GM21360 (cell line): ENCODE data around the gene SLC12A3.
"Not testable (repeated sequence)": the region's sequence is repeated elsewhere in the genome, so short reads cannot be mapped to it uniquely, and the experiment has no call there.

Experiments
- ATAC-seq: cut with Tn5 transposase; IDR thresholded peaks from one replicate; pipeline ENCODE4 v1.9.1; 2021; ENCODE audit warnings: mild to moderate bottlenecking, moderate library complexity; ENCODE audit not compliant: unreplicated experiment

SLC12A3 gene

DNA sequence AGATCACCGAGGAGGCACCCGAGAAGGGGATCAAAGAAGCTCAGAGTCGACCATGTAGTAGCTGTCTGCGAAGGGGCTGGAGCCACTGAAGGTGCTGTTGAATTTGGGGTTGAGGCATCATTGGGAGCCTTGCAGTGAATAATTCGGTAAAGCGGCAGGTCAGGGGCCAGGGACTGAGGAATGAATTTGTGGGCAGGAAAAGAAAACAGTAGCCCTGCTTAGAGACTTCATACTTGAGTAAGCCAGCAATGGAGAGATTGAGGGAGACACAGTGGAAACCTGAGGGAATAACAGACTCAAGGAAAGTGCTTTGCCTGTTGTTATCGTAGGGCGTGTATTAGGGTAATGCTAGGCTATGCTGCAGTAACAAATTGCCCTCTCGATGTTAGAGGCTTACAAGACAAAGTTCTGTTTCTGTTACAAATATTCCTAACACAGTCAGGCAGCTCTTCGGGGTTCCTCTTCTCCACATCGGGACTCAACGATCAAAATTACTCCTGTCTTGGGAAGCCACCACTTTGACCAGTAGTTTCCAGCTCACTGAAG, 53.5 kb downstream of the SLC12A3 start:
- ATAC-seq = no peak

DNA sequence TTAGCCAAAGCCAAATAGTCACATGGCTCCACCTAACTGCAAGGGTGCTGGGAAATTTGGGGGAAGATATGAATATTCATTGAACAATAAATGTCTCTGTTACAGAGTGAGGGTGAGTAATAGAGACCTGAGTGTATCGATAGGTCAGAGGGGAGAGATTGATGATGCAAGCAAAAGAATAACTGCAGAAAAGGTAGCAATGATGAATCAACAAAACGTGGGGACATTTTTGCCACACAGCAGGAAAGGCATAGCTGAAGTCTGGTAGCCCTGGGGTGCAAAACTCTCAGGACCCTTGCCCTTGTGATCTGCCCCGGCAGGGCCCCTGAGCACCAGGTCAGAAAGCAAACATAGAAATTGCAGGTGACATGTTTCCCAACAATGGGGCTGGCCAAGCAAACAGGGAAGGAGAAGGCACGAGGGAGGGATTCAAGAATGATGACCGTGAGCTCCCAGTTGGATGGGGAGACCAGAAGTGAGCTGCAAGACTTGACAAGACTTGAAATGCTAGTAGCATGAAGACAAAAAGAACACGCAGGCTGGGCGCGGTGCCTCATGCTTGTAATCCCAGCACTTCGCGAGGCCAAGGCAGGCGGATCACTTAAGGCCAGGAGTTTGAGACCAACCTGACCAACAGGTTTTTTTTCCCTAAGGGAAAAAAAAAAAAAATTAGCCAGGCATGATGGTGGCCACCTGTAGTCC, 54.2 kb downstream of the SLC12A3 start:
- no peak for ATAC-seq

DNA sequence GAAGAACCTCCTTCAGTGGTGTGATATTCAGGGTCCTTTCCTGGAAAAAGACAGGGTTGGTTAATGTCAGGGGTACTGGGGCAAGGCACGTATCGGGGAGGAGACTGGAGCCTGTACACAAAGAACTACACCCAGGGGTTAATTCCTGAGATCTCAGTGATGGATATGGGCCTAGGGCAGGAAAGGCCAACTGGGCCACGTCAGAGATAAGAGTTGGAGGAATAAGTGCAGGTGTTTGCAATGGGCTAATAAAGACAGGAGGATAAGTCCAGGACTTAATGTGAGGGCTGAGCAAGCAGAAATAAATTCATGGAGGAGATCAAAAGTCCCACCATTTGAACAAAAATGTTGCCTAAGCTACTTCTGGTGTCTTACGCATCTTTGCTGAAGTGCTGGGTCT, 56.6 kb downstream of the SLC12A3 start:
- no peak for ATAC-seq

DNA sequence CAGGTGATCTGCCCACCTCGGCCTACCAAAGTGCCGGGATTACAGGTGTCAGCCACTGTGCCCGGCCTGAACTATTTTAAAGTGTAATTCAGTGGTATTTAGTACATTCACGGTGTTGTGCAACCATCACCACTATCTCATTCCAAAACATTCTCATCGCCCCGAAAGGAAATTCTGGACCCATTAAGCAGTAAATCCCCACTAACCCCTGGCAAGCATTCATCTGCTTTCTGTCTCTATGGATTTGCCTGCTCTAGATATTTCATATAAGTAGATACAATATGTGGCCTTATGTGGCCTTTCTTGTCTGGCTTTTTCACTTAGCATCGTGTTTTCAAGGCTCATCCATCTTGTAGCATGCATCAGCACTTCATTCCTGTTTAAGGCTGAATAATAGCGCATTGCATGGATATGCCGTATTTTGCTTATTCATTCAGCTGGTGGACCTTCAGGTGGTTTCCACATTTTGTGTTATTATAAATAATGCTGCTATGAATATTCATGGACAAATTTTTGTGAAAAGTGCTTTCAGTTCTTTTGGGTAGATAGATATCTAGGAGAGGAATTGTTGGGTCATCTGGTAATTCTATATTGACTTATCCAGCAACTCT, 58.6 kb downstream of the SLC12A3 start:
- ATAC-seq = no peak

DNA sequence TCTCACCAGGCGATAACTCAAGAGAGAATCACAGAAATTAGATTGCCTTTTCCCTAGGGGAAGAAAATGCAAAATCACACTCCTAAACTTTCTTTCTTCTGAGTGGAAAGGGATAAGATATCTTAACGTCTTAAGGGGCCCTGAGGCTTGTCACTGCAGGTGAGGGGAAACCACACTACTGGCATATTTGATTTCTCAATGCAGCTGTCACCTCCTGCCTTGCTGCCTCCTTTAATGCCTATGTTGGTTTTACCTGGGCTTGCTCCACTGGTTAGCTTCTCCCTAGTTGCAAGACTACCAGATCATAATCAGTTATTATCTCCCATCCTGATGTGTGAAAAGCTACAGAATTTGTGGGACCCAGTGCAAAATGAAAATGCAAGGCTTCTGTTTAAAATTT, 62.5 kb downstream of the SLC12A3 start:
- no peak for ATAC-seq

DNA sequence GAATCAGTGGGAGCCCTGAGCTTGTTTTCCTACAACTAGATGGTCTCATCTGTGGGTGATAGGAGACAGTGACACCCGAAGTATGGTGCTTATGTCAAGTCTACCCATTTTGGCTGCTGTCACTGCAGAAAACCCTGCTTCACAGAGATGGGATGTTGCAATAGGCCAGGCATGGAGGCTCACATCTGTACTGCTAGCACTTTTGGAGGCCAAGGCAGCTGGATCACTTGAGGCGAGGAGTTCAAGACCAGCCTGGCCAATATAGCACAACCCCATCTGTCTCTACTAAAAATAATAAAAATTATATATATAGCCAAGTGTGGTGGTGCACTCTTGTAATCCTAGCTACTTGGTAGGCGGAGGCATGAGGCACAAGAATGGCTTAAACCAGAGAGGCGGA, 64.6 kb downstream of the SLC12A3 start:
- no peak for ATAC-seq

DNA sequence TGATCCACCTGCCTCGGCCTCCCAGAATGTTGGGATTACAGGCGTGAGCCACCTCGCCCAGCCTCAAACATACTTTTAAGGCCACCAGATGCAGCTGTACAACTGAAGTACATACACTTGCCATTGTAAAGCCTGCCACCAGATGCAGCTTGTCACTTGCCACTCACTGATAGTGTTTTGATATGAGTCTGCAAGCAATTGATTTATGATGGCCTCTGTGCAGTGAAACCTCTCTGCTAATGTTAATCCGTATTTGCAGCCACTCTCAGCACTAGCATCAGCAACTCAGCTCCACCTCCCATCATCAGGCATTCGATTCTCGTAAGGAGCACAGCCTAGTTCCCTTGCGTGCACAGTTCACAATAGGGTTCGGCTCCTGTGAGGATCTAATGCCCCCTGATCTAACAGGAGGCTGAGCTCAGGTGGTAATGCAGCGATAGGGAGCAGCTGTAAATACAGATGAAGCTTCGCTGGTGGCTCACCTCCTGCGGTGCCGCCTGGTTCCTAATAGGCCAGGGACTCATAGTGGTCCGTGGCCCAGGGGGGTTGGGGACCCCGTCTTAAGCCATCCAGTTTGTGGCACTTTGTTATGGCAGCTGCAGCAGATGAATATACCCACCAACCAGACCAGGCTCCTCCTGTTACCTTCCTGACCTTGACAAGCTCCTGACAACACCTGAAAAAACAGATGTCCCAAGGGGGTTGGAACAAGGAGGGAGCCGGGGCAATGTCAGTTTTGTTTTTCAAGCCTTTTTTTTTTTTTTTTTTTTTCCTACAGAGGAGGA, 65.7 kb downstream of the SLC12A3 start:
- no peak for ATAC-seq

DNA sequence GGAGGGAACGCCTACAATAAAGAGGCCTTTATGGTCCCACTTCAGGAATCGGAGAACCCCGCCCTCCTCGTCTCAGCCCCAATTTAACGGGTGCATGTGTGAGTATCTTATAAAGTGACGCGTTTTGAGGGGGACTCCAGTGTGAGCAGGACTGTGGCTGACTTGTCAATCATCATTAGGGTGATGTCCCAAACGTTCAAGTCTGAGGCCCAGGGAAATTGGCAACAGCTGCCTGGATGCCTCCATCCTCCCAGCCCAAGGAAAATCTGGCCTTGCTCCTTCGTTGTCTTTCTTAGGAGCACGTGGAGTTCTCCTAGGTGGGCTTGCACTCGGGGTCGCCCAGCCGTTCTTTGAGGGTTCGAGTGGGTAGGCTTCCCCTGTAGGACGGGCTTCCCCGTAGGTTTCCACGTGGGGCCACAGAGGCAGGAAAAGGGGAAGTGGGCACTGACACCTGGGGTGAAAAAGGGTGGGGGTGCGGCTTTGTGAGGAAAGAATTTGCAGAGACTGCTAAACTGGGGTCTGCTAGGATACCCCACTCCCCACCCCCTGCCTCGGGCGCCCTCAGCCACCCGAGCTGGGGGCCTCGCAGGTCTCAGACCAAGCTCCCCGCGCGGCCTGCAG, 66.4 kb downstream of the SLC12A3 start:
- peak; percentile 30 for ATAC-seq

DNA sequence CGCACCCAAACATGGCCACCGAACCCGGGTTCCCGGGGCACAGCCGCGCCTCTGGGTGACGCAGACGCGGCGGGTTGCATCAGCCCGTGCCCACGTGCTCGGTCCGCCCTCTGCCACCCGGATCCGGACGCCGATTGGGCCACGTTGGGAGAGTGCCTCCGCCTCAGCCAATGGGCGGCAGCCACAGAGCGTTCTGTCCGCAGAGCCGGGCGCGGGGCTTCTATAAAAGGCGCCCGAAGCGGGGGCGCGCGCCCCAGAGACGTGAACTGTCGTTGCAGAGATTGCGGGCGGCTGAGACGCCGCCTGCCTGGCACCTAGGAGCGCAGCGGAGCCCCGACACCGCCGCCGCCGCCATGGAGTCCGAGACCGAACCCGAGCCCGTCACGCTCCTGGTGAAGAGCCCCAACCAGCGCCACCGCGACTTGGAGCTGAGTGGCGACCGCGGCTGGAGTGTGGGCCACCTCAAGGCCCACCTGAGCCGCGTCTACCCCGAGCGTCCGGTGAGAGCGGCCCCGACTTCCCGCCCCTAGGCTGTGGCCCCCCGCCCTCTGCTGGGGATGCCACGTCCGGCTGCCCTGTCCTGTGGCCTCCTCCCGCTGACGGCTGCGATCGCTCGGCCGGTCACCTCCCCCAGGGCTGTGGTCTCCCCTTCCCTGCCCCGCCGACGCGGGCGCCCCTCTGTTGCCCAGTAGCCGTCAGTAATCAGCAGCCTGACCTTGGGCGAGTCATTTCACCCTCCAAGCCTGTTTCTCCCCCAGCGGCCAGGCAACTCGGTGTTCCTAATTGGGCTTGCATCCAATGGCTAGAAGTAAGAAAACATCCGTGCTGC, 67.1 kb downstream of the SLC12A3 start, which contains the start of gene HERPUD1:
Gene HERPUD1, plus strand, starts transcription at position 251 of the 829 bp plus-strand sequence. Its CDS starts 103 bp downstream, at position 354.
- ATAC-seq = peak; percentile 80

DNA sequence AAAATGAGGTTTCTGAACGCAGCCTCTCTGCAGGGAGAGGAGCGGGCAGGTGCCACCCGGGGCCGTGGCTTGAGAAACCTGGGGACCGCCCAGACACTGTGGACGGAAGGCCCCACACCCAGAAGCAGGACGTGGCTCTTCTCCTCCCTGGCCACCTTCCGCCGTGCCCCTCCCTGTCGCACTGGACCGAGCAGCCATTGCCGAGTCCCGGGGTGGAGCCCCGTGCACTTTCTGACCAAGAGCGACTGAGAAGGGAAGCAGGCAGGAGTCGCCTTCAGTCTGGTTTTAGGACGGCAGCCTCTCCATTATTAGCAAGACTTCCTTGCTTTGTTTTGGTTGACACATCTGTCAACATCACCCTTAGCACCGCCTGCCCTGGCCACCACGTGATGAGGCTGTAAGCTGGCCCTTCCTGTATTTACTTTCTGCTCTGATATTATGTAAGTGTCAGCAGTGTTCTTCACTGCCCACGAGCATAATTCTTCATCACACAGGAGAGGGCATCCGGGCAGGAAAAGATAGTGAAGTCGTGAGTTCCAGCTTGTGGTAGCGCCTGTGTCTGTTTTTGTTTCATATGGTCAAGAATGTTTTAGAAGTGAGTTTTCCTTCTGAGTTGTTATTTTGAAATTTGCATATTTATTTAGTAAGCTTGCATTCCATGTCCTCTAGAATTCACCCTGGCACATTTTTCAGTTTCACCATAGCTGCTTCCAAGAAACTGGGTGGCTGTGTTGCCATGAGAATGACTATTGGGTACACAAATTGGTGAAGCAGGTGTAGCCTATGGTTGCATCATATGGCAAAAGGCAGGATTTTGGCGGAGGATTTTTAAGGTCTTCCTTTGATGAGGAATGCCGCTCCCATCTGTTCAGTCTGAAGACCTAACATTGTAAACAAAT, 68.0 kb downstream of the SLC12A3 start:
- no peak for ATAC-seq

DNA sequence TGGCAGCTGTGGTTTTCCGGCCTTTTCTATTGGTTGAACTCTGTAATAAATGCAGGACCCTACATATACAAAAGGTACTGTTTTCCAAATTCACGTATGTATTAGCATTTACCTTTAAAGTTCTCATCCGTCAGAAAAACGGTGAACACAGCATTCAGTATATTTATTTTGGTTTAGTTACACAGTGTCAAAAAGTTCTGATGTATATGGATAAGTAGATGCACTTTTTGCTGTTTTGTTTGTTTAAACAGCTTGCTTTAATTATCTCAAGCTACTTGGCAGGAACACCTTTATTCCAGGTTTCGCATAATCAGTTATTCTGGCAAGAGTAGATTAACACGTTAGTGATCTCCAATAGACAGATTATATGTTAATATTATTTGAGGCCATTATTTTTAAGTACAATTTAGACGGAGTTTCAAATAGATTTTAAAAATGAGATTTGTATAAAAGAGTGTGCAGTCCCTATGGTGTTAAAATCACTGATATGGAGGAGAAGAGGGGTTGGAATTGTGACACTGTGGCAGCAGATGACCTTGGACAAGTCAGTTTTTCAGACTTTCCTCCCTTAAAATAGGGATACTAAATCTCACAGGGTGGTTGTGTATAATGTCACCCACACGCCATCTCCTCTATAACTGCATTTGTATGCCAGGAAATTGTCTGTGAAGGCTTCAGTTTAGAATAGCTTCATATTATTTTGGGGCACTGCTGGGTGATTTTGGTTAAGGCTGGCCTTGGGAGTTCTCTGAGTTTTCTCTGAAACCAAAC, 69.0 kb downstream of the SLC12A3 start:
- no peak for ATAC-seq

DNA sequence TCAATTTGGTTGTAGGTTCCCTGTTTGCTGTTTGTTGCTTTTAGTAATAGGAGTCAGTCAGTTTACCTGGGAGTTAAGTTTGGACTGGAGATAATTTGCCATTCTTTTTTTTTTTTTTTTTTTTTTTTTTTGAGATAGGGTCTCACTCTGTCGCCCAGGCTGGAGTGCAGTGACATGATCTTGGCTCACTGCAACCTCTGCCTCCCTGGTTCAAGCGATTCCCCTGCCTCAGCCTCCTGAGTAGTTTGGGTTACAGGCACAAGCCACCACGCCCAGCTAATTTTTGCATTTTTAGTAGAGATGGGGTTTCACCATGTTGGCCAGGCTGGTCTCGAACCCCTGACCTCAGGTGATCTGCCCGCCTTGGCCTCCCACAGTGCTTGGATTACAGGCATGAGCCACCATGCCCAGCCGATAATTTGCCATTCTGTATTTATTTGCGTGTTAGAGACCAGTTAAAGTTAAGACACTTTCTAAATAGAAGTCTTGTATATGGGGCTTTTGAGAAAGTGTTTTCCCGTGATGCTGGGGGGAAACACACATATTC, 69.7 kb downstream of the SLC12A3 start:
- not testable (repeated sequence) for ATAC-seq

DNA sequence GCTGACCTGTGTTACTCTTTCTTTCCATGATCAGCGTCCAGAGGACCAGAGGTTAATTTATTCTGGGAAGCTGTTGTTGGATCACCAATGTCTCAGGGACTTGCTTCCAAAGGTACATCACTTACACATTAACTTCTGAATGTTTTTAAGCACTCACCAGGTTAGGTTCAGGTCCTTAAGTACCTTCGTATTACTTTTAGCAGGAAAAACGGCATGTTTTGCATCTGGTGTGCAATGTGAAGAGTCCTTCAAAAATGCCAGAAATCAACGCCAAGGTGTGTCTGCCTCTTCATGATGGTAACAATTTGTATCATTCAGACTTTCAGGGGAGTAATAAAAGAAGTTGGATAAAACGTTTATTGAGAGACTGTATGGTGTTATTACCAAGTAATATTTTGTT, 70.2 kb downstream of the SLC12A3 start:
- no peak for ATAC-seq

DNA sequence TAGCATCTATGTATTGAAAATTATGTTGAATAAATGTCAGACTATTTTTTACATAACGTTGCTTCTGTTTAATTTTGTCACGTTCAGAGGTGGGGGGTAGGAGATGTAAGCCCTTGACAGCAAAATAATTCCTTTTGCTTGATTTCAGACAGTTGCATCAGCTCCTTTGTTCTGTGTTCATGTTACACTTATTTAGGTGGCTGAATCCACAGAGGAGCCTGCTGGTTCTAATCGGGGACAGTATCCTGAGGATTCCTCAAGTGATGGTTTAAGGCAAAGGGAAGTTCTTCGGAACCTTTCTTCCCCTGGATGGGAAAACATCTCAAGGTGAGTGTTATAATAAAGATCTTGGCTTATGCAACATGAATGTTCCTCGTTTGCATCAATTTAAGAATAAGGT, 71.5 kb downstream of the SLC12A3 start:
- no peak for ATAC-seq

DNA sequence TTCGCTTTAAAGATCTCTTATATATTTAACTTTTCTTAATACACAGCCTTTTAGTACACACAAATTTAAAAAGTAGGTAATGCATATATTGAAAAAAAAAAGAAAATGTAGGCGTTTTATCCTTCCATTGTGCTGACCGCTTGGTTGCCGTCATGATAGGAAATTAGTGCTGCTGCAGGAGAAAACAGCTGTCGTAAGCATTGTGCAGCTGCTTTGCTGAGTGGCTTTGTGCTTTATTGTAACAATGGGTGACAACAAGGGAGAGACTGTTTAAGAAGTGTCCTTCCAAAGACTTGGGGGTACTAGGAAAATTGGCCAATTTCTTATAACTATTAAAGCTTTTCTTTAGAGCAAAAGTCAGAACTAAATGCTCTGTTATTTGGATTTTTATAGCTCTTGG, 71.9 kb downstream of the SLC12A3 start:
- ATAC-seq = no peak

DNA sequence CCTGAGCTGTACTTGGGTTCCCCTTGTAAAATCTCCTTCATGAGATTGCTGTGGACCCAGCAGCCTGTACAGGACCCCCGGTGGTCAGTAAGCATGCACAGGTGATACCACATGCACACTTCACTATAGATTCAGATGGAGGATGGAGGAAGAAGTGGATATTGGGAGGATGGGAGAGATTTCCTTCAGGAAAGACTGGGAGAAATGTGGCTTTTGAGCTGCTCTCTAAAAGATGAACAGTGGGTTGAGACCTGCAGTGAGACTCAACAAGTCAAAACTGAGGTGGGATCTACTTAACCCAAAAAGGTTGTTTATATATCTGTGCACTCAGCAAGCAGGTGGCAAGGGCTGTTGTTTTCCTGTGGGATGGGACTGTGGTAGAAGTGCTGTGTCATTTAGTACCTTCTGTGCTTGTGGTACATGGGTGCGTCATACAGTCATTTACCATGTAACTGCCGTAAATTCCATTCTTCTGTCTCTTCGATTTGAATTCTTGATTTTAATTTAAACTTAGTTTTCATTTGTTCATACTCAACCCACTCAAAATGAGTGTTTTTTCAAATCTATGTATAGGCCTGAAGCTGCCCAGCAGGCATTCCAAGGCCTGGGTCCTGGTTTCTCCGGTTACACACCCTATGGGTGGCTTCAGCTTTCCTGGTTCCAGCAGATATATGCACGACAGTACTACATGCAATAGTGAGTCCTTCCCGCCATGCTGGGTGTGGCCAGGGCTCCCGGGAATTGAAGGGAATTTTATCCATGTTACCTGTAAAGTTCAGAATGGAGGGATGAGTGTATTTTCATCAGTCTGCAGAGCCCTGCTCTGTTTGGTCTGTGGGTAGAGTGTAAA, 73.9 kb downstream of the SLC12A3 start:
- ATAC-seq = no peak

DNA sequence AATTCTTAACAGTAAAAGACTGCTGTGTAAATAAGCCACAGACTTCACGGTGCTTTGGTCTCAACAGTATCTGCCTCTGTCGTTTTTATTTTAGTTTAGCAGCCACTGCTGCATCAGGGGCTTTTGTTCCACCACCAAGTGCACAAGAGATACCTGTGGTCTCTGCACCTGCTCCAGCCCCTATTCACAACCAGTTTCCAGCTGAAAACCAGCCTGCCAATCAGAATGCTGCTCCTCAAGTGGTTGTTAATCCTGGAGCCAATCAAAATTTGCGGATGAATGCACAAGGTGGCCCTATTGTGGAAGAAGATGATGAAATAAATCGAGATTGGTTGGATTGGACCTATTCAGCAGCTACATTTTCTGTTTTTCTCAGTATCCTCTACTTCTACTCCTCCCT, 74.8 kb downstream of the SLC12A3 start:
- ATAC-seq = no peak
